PC-3 (cell line): Measurements from ENCODE around the gene PAGE2B. TPM values are rescaled to one million over a fixed set of nuclear protein-coding genes. Genes with fewer than 3 reads are reported as not detected.

Experiments used
- ATAC-seq: fragments of 200-7000 bp; cut with Tn5 transposase; 2 replicates; pipeline ENCODE4 v1.9.1; 2020; ENCODE audit warnings: mild to moderate bottlenecking, moderate library complexity
- BruUV-seq: library from RNA; stranded (reverse); fragments of 400-500 nt; replicated peaks from 2 replicates; lab custom pipeline; 2021; lab: Mats Ljungman, UMichigan
- CTCF ChIA-PET: fragments of 300-600 bp; sonication (Branson Sonifier 250); formaldehyde crosslinking; loops from one replicate; lab custom pipeline; 2022; ENCODE audit warnings: antibody characterized with exemption; lab: Charles Lee
- POLR2A ChIA-PET: fragments of 300-600 bp; sonication (Branson Sonifier 250); formaldehyde crosslinking; loops from one replicate; lab custom pipeline; 2022; ENCODE audit warnings: antibody characterized with exemption; ENCODE audit not compliant: unreplicated experiment; lab: Charles Lee
- DNase-seq: peaks from one replicate; pipeline ENCODE4 v3.0.0-alpha.2; 2015
- H2AFZ ChIP-seq: fragments of 300-600 bp; sonication (generic); 2 replicates; pipeline ENCODE4 v1.6.0; 2016; ENCODE audit warnings: antibody characterized with exemption, low read length
- H3F3A ChIP-seq: fragments of 300-600 bp; sonication (generic); one replicate; pipeline ENCODE4 v1.6.0; 2017; ENCODE audit warnings: antibody characterized with exemption, low read length, control low read depth, mild to moderate bottlenecking; ENCODE audit not compliant: unreplicated experiment
- H3K27ac ChIP-seq: fragments of 300-600 bp; sonication (generic); 2 replicates; pipeline ENCODE4 v1.5.1; 2016; ENCODE audit warnings: mild to moderate bottlenecking, low read length
- H3K27me3 ChIP-seq: fragments of 300-600 bp; sonication (generic); 2 replicates; pipeline ENCODE4 v1.6.1; 2016; ENCODE audit warnings: low read length, mixed read lengths
- H3K36me3 ChIP-seq: fragments of 300-600 bp; sonication (generic); 2 replicates; pipeline ENCODE4 v1.6.1; 2016; ENCODE audit warnings: low read depth, mixed run types, low read length, mixed read lengths
- H3K4me1 ChIP-seq: fragments of 300-600 bp; sonication (generic); 2 replicates; pipeline ENCODE4 v1.5.1; 2016; ENCODE audit warnings: low read length; ENCODE audit not compliant: insufficient read depth
- H3K4me2 ChIP-seq: fragments of 300-600 bp; sonication (generic); 2 replicates; pipeline ENCODE4 v1.6.0; 2016; ENCODE audit warnings: low read length
- H3K4me3 ChIP-seq: fragments of 300-600 bp; sonication (generic); 2 replicates; pipeline ENCODE4 v1.5.1; 2016; ENCODE audit warnings: mild to moderate bottlenecking, low read length, mixed read lengths
- H3K79me2 ChIP-seq: fragments of 300-600 bp; sonication (generic); 2 replicates; pipeline ENCODE4 v1.6.1; 2017; ENCODE audit warnings: low read length, mixed read lengths
- H3K9ac ChIP-seq: fragments of 300-600 bp; sonication (generic); 2 replicates; pipeline ENCODE4 v1.6.0; 2016; ENCODE audit warnings: mild to moderate bottlenecking, low read length
- H3K9me2 ChIP-seq: fragments of 300-600 bp; sonication (generic); replicated peaks from 2 replicates; pipeline ENCODE4 v1.6.1; 2016; ENCODE audit warnings: mixed run types, low read length, mixed read lengths
- H3K9me3 ChIP-seq: fragments of 300-600 bp; sonication (generic); 2 replicates; pipeline ENCODE4 v1.6.1; 2016; ENCODE audit warnings: low read length, mixed read lengths
- H4K20me1 ChIP-seq: fragments of 300-600 bp; sonication (generic); 2 replicates; pipeline ENCODE4 v1.6.1; 2016; ENCODE audit warnings: low read length, mixed read lengths
- CTCF ChIP-seq: fragments of 300-600 bp; sonication (generic); conservative IDR thresholded peaks from 2 replicates; pipeline ENCODE4 v1.5.1; 2017; ENCODE audit warnings: antibody characterized with exemption, low read depth, mild to moderate bottlenecking, low read length
- EZH2 ChIP-seq: fragments of 300-600 bp; sonication (generic); IDR thresholded peaks from one replicate; pipeline ENCODE4 v1.6.1; 2017; ENCODE audit warnings: antibody characterized with exemption, mild to moderate bottlenecking, low read length; ENCODE audit not compliant: unreplicated experiment
- EZH2phosphoT487 ChIP-seq: fragments of 300-600 bp; sonication (generic); IDR thresholded peaks from 2 replicates; pipeline ENCODE4 v1.6.1; 2018; ENCODE audit warnings: mild to moderate bottlenecking, antibody characterized with exemption, low read length, borderline replicate concordance
- intact Hi-C: fragments of 100-400 bp; cut with micrococcal nuclease; formaldehyde crosslinking; loops from 2 replicates; pipeline ENCODE4 v1.9.0; 2023
- total RNA-seq: library from RNA; depleted of rRNA; stranded (reverse); fragments of >200 nt; gene quantifications from 2 replicates; pipeline ENCODE4 v1.2.3, GENCODE V29; 2014; rRNA removed

The PAGE2B gene
- total RNA-seq, 1 experiment from 2014 or later = not detected

- no TSS peak for BruUV-seq
- POLR2A ChIA-PET = interaction anchor here (0.6 kb wide), 1 partner anchor 1609 kb away, joined by 10 read pairs; no protein-coding TSS in a partner anchor
- peaks cover 12% of the 10 kb centered on the region; the same call in 1 of the 2 replicates for H3K27me3 ChIP-seq
- no peaks in the 10 kb centered on the region for H3K9me2 ChIP-seq
- intact Hi-C loops = no loop called here
- CTCF ChIA-PET = no interaction called here
- H3K36me3 ChIP-seq = no peaks in the 10 kb centered on the region
- H3K9ac ChIP-seq = no peak overlapping the region
- H3K4me3 ChIP-seq = no peak overlapping the region
- TF ChIP-seq EZH2 = no peak
- no peak for TF ChIP-seq EZH2phosphoT487
- no peak for TF ChIP-seq CTCF
- no peaks in the 10 kb centered on the region for H3F3A ChIP-seq
- no peak for ATAC-seq
- no peaks in the 10 kb centered on the region for H3K4me1 ChIP-seq
- no peak overlapping the region for H3K4me2 ChIP-seq
- H3K9me3 ChIP-seq = no peaks in the 10 kb centered on the region
- no peak overlapping the region for H2AFZ ChIP-seq
- no peak overlapping the region for H3K27ac ChIP-seq
- H4K20me1 ChIP-seq = no peaks in the 10 kb centered on the region
- no peaks in the 10 kb centered on the region for H3K79me2 ChIP-seq
- no peak for DNase-seq
These were observed 46.0 kb downstream of the PAGE2B start for GRCh38 chrX:55120761-55121358.

- H4K20me1 ChIP-seq = no peaks in the 10 kb centered on the region
- H3K4me1 ChIP-seq = no peaks in the 10 kb centered on the region
- no peak overlapping the region for H3K9ac ChIP-seq
- H3K4me2 ChIP-seq = no peak overlapping the region
- intact Hi-C loops = no loop called here
- H2AFZ ChIP-seq = no peak overlapping the region
- H3K36me3 ChIP-seq = no peaks in the 10 kb centered on the region
- no peak for TF ChIP-seq CTCF
- TF ChIP-seq EZH2 = no peak
- no peak for TF ChIP-seq EZH2phosphoT487
- ChIA-PET CTCF (no interaction called here), POLR2A (no interaction called here)
- no peaks in the 10 kb centered on the region for H3F3A ChIP-seq
- ATAC-seq (no peak), DNase-seq (no peak)
- BruUV-seq = no TSS peak
- H3K79me2 ChIP-seq = no peaks in the 10 kb centered on the region
- H3K27me3 ChIP-seq = peaks cover 12% of the 10 kb centered on the region; the same call in 1 of the 2 replicates
- H3K4me3 ChIP-seq = no peak overlapping the region
- no peaks in the 10 kb centered on the region for H3K9me2 ChIP-seq
- H3K27ac ChIP-seq = no peak overlapping the region
- H3K9me3 ChIP-seq = no peaks in the 10 kb centered on the region
These were observed 49.1 kb downstream of the PAGE2B start for GRCh38 chrX:55123900-55124299.

GRCh38 chrX:55127692-55128091 lies 52.9 kb downstream of the PAGE2B start:
- no peaks in the 10 kb centered on the region for H4K20me1 ChIP-seq
- intact Hi-C loops = no loop called here
- H3K4me2 ChIP-seq = no peak overlapping the region
- H3K9ac ChIP-seq = no peak overlapping the region
- ChIA-PET POLR2A (no interaction called here), CTCF (no interaction called here)
- H3F3A ChIP-seq = no peaks in the 10 kb centered on the region
- no peaks in the 10 kb centered on the region for H3K9me3 ChIP-seq
- no peaks in the 10 kb centered on the region for H3K4me1 ChIP-seq
- no peak for ATAC-seq
- no peak overlapping the region for H3K27ac ChIP-seq
- no peaks in the 10 kb centered on the region for H3K36me3 ChIP-seq
- H3K4me3 ChIP-seq = no peak overlapping the region
- no peak for DNase-seq
- H3K79me2 ChIP-seq = no peaks in the 10 kb centered on the region
- no TSS peak for BruUV-seq
- peaks cover 3% of the 10 kb centered on the region for H3K27me3 ChIP-seq
- TF ChIP-seq CTCF (no peak), EZH2 (no peak), EZH2phosphoT487 (no peak)
- H3K9me2 ChIP-seq = no peaks in the 10 kb centered on the region
- no peak overlapping the region for H2AFZ ChIP-seq

Other genes starting within 250 kb of the PAGE2B start
- gene TRO, start 154.2 kb upstream of the PAGE2B start, total RNA-seq = not detected in 2 replicates
- 0.22 and 1.1 TPM in 2 replicates for gene PFKFB1, start 80.8 kb upstream of the PAGE2B start, total RNA-seq
- gene APEX2, start 74.7 kb upstream of the PAGE2B start, total RNA-seq = 24.7 and 30.9 TPM in 2 replicates
- not detected in 2 replicates for gene ALAS2, start 44.1 kb upstream of the PAGE2B start, total RNA-seq
- gene PAGE2, start 14.0 kb downstream of the PAGE2B start, total RNA-seq = not detected in 2 replicates
- not detected in 2 replicates for gene PAGE5, start 145.3 kb downstream of the PAGE2B start, total RNA-seq
- not detected in 2 replicates for gene PAGE3, start 189.9 kb downstream of the PAGE2B start, total RNA-seq